SK-N-DZ (cell line): ENCODE data around the gene MCM8.

Source experiments
- DNase-seq: peaks from one replicate; pipeline ENCODE4 v3.0.0-alpha.2; 2015; ENCODE audit warnings: low spot score
- small RNA-seq, 2 experiments: library from RNA; depleted of rRNA; stranded (forward); fragments of <200 nt; gene quantifications; one replicate each; pipeline ENCODE3, GENCODE V24; 2014

MCM8 gene

DNA sequence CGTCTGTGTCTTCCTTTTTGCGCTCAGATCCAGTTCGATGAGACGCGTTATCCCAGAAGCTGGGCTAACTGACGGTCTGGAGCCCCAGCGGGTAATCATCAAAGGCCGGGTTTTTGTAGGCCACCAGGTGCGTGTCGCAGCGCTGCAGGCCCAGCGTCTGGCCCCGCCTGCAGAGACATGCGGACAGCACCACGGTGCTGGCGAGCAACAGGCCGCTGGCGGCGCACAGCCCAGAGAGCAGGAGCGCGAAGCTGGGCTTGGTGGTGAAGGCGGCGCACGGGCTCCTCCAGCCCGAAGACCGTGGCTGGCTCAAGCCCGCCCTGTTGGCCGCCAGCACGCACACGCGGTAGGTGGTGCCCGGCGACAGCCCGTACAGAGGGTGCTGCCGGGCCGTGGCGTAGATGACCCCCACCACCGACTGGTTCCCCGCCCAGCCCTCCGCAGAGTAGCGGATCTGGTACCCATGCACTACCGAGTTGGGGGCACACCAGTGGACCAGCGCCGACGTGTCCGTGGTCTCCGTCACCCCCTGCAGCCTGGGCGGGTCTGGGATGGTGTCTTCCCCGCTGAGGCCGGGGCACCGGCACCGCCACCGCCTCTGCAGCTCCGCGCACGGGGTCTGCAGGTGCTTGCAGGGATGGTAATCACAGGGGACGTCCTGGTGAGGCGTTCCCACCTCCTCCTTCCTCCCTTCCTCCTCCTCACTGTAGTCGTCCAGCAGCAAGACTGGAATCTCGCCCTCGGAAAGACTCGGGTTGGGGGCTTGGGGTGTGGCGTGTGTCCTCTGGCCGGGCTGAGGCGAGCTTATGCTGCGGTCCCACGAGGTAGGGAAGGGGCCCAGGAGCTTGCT lies 90.7 kb downstream of the MCM8 start:
- DNase-seq: no peak

DNA sequence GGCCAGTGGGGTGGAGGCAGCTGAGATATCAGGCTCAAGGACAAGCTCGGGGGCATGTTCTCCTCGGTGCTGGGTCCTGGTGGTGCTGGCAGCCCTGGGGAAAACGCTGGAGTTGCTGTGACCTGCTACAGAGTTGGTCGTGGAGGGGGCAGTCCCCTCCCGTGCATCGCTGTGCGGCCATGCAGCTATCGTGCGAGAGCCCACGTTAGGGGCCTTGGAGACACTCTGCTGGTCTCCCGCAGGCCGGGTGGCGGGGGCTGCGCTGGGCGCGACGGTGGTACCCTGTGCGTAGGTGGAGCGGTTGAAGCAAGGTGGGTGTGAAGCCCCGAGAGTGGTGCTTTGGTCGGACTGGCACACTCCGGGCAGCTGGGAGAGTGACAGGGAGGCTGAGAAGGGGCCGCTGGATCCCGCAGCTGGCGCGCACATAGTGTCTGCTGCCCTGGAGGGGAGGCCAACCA lies 91.4 kb downstream of the MCM8 start:
- no peak for DNase-seq

DNA sequence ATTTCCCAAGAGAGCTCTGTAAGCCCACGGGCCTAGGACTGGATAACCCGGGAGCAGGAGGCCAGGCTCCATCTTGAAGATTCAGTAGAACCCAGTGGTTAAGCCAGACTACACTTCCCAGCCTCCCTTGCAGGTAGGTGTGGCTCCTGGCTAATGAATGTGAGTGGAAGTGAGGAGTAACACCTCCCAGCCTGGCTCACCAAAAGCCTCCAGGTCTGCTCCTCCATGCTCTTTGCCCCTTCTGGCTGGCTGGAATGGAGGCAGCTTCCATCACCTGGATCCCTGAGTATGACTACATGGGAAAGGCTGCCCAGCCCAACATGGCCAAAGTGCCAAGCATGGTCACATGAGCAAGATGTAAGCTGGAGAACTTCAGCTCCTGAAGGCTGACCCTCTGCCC lies 93.7 kb downstream of the MCM8 start:
- DNase-seq: no peak

DNA sequence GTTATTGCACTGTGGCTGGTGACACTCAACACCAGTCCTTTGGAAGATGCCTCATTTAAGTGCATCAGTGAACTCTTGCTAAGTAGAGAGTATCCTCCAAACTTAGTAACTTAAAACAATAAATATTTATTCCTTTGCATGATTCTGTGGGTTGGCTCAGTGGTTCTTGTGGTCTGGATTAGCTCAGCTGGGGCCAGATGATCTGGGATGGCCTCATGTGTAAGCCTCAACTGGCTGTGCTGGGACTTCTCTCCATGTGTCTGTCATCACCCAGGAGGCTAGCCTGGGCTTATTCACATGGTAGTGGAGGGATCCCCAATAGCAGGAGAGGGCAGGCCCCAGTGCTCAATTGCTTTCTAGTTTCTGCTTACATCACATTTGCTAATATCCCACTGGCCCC lies 95.1 kb downstream of the MCM8 start:
- no peak for DNase-seq

DNA sequence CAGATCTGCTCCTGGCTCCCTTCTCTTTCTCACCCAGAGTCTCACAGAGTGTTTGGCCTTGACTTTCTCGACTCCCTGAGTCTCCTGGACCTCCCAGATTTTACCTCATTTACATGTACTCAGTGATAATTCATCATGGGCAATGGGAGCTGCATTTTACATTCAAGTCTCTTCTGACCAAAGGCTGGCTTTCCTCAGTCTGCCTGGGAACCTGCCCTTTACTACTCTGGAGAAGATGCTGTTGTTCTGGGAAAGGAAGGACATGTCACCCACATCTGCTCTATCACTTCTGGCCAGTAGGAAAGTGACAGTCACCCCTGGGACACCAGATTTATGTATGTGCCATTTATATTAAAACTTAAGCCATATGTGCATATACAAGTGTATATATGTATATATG lies 96.0 kb downstream of the MCM8 start:
- DNase-seq: no peak

DNA sequence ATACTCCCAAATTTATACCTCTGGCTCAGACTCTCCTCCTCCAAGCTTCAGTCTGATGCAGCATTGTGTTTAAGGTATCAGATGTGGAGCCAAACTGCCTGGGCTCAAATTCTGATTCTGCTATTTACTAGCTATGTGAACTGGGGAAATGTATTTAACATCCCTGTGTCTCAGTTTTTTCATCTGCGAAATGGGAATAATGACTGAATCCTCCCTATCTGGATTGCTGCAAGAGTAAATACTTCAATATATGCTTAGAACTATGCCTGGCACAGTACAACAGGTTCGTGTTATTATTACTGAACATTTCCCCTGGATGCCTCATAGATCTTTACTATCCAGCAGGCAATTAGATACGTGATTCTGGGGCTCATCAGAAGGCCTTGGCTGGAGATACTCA lies 97.9 kb downstream of the MCM8 start:
- DNase-seq: no peak

Small RNAs within 50 kb of the gene (small RNA-seq; reads per million reads assigned to genes)
- gene RF00019: 0 reads per million in 2 experiments
- gene RN7SL498P: 0.03 to 0.13 reads per million in 2 experiments
